Osteocyte (in vitro differentiated cells): Measurements from ENCODE around the gene SLC44A3. TPM values are rescaled to one million over a fixed set of nuclear protein-coding genes. Genes with fewer than 3 reads are reported as not detected.

ENCODE experiments used
- DNase-seq: peaks from one replicate; pipeline ENCODE4 v3.0.0; 2021; ENCODE audit warnings: mixed read lengths; ENCODE audit not compliant: unreplicated experiment; ENCODE audit errors: extremely low spot score
- H3K27ac Mint-ChIP-seq: one replicate; pipeline ENCODE4 v1.8.0; 2021; ENCODE audit warnings: mild to moderate bottlenecking, mixed read lengths; ENCODE audit not compliant: unreplicated experiment
- H3K27me3 Mint-ChIP-seq: one replicate; pipeline ENCODE4 v1.8.0; 2021; ENCODE audit warnings: mixed read lengths; ENCODE audit not compliant: unreplicated experiment
- H3K36me3 Mint-ChIP-seq: one replicate; pipeline ENCODE4 v1.8.0; 2021; ENCODE audit warnings: mixed read lengths; ENCODE audit not compliant: unreplicated experiment
- H3K4me1 Mint-ChIP-seq: one replicate; pipeline ENCODE4 v1.8.0; 2021; ENCODE audit warnings: mixed read lengths; ENCODE audit not compliant: unreplicated experiment
- H3K4me3 Mint-ChIP-seq: one replicate; pipeline ENCODE4 v1.8.0; 2021; ENCODE audit warnings: mild to moderate bottlenecking, moderate library complexity, mixed read lengths; ENCODE audit not compliant: unreplicated experiment
- H3K9me3 Mint-ChIP-seq: one replicate; pipeline ENCODE4 v1.8.0; 2021; ENCODE audit warnings: mixed read lengths; ENCODE audit not compliant: unreplicated experiment
- total RNA-seq: library from RNA; stranded (reverse); gene quantifications from 2 replicates; pipeline ENCODE4 v1.2.1, GENCODE V29; 2021
- TF ChIP-seq, protein P1 (sequence below): fragments of 200-600 bp; sonication (generic); IDR thresholded peaks from 2 replicates; pipeline ENCODE4 v1.5.0; 2021; ENCODE audit warnings: antibody characterized with exemption, mild to moderate bottlenecking, moderate library complexity

Gene SLC44A3
- total RNA-seq, 1 donor from 2014 or later = 2.8 TPM

- Mint-ChIP-seq H3K4me3 (no peak overlapping the region), H3K9me3 (no peaks in the 10 kb centered on the region), H3K27ac (no peak overlapping the region), H3K4me1 (peaks cover 37% of the 10 kb centered on the region), H3K27me3 (no peaks in the 10 kb centered on the region), H3K36me3 (no peaks in the 10 kb centered on the region)
- no peak for DNase-seq
- TF ChIP-seq, protein P1, sequence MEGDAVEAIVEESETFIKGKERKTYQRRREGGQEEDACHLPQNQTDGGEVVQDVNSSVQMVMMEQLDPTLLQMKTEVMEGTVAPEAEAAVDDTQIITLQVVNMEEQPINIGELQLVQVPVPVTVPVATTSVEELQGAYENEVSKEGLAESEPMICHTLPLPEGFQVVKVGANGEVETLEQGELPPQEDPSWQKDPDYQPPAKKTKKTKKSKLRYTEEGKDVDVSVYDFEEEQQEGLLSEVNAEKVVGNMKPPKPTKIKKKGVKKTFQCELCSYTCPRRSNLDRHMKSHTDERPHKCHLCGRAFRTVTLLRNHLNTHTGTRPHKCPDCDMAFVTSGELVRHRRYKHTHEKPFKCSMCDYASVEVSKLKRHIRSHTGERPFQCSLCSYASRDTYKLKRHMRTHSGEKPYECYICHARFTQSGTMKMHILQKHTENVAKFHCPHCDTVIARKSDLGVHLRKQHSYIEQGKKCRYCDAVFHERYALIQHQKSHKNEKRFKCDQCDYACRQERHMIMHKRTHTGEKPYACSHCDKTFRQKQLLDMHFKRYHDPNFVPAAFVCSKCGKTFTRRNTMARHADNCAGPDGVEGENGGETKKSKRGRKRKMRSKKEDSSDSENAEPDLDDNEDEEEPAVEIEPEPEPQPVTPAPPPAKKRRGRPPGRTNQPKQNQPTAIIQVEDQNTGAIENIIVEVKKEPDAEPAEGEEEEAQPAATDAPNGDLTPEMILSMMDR = no peak
These were observed 21.7 kb upstream of the SLC44A3 start for GRCh38 chr1:94798462-94798861.

GRCh38 chr1:94799206-94799605, 21.0 kb upstream of the SLC44A3 start:
- DNase-seq = no peak
- peaks cover 36% of the 10 kb centered on the region for H3K4me1 Mint-ChIP-seq
- H3K27ac Mint-ChIP-seq = no peak overlapping the region
- H3K4me3 Mint-ChIP-seq = no peak overlapping the region
- H3K36me3 Mint-ChIP-seq = no peaks in the 10 kb centered on the region
- TF ChIP-seq, protein P1 = no peak
- H3K27me3 Mint-ChIP-seq = no peaks in the 10 kb centered on the region
- no peaks in the 10 kb centered on the region for H3K9me3 Mint-ChIP-seq

DNA sequence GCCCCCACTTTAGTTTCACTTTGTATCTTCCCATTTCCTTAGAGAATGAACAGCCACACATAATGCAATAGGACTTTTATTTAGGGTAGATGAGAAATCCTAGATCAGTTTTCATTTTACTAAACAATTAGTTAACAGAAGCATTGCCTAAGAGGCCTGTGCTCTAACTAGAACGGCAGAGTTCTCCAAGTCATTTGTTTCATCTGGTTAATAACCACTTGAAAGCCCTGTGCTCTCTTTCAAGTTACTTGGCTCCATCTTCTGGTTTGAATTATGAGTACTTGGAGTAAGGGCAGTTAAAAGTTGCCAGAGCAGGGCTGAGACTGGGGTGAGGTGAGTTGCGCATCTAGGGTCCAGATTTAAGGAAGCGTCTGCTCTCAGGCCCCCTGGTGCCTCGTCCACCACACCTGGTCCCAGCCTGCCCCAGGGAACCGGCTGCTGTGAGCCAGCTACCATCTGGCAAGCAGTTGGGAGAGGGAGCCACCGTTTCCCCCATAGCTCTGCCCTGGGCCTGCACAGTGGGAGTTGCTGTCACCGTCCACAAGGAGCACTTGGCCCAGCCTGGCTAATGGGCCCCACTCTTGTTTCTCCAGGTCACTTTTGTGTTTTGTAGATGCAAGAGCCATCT, 18.1 kb upstream of the SLC44A3 start:
- Mint-ChIP-seq H3K4me1 (peaks cover 33% of the 10 kb centered on the region), H3K36me3 (no peaks in the 10 kb centered on the region), H3K4me3 (peak overlapping the region; percentile 62), H3K27me3 (peaks cover 2% of the 10 kb centered on the region), H3K9me3 (no peaks in the 10 kb centered on the region), H3K27ac (peak overlapping the region; percentile 11)
- DNase-seq = no peak
- TF ChIP-seq, protein P1 = peak; percentile 76

DNA sequence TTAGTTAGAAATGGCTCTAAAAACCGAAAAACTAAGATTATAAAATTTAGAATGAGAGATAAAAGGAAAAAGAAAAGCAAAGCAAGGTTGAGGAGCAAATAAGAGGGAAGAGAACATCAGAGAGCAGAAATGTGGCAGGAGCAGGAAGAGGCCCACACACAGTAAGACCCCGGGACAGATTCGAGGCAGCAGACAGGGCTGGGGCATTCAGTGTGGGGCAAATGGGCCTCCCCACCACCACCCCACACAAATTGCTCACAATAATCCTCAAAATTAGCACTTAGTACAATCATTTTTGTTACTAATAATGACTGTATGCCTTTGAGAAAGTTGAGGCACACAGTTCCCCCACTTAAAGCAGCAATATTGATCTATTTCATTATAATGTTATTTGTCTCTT, 17.1 kb upstream of the SLC44A3 start:
- Mint-ChIP-seq H3K36me3 (no peaks in the 10 kb centered on the region), H3K9me3 (no peaks in the 10 kb centered on the region), H3K4me3 (no peak overlapping the region), H3K27me3 (peaks cover 2% of the 10 kb centered on the region), H3K27ac (no peak overlapping the region), H3K4me1 (peaks cover 24% of the 10 kb centered on the region)
- no peak for DNase-seq
- TF ChIP-seq, protein P1 = no peak

GRCh38 chr1:94803517-94804441, 16.4 kb upstream of the SLC44A3 start:
- no peaks in the 10 kb centered on the region for H3K36me3 Mint-ChIP-seq
- no peak overlapping the region for H3K4me3 Mint-ChIP-seq
- H3K4me1 Mint-ChIP-seq = peaks cover 18% of the 10 kb centered on the region
- H3K9me3 Mint-ChIP-seq = no peaks in the 10 kb centered on the region
- DNase-seq = no peak
- TF ChIP-seq, protein P1 = no peak
- no peak overlapping the region for H3K27ac Mint-ChIP-seq
- peaks cover 2% of the 10 kb centered on the region for H3K27me3 Mint-ChIP-seq
